GM19193 (cell line): ENCODE data around the gene C11orf52.

Source experiments
- POLR2A ChIP-seq: IDR thresholded peaks from 4 replicates; pipeline ENCODE4 v1.6.1; 2011; ENCODE audit not compliant: insufficient read depth, insufficient read length; ENCODE audit errors: extremely low read depth

C11orf52 gene

DNA sequence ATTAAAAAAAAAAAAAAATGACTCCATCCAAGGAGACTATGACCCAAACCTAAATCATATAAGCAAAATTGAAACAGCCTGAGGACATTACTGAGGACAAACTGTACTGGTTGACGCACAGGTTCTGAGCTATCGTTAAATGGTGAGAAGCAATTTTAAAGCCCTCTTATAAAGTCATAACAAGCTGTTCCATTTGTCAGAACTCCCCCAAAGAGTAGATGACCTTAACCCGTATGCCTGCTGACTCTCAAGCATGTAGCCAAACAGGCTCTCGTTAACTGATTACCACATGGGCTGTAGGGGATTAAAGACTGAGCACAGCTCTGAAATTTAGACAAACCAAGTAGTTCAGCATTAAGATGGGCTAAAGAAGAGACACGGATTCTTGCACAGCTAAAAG, 9.3 kb upstream of the C11orf52 start:
- TF ChIP-seq POLR2A = no peak

GRCh38 chr11:111910676-111911562, 7.8 kb upstream of the C11orf52 start:
- no peak for TF ChIP-seq POLR2A

DNA sequence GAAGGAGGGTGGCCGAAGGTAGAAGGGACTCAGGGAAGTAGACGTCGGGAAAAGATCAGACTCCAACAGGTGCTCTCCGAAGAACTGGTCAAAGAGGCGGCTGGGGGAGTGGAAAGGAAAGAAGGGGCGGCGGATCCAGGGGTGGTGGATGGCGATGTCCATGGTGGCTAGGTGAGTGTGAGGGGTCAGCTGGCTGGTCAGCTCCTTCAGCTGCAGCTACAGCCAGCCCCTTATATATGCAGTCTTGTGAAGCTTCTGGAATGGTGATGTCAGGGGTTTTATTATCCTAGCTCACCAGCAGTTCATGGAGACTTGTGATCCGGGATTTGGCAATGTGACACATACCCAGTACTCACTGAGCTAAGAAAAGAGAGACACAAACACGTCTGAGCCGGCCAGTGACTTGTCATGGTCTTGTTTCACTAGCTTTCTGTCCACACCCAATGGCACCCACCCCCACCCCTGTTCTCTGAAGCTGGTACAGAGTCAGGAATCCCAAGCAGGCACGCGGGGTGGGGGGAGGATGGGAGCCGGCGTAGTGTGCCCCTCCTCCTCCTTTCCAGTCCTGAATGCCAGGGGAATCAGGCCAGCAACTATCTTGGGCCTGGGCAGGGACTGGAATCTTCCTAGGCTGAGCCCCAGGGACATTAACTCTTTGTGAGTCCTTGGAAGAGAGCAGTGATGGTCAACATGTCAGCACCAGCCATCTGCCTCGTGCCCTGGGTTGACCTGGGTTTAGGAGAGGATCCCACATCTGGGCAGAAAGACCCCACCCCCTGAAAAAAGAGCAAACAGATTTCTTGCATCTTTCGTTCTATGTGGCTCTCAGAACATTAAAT, 6.9 kb upstream of the C11orf52 start, which contains the start of gene CRYAB:
TSS of gene CRYAB (minus strand) at position 208 of the 839 bp plus-strand sequence. CDS start at position 162, 46 bp downstream.
- no peak for TF ChIP-seq POLR2A

DNA sequence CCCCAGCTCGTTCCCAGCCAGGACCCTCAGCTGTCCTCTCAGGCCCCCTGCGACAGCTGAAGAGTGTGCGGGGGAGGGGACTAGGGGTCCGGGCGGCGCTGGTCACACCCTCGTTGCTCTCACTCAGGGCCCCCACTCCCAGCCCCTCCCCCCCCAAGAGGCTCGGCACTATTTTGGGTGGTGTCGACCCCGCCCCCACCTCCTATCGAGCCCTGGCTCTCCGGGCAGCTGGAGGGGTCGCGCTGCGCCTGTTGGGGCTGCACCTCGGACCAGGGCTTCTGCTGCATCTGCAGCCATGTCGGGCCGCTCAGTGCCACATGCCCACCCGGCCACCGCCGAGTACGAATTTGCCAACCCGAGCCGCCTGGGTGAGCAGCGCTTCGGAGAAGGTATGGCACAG, 6.2 kb upstream of the C11orf52 start, which contains the start of gene HSPB2:
TSS of gene HSPB2 (plus strand) at position 200 of the 400 bp plus-strand sequence. CDS start at position 296, 96 bp downstream.
- no peak for TF ChIP-seq POLR2A

DNA sequence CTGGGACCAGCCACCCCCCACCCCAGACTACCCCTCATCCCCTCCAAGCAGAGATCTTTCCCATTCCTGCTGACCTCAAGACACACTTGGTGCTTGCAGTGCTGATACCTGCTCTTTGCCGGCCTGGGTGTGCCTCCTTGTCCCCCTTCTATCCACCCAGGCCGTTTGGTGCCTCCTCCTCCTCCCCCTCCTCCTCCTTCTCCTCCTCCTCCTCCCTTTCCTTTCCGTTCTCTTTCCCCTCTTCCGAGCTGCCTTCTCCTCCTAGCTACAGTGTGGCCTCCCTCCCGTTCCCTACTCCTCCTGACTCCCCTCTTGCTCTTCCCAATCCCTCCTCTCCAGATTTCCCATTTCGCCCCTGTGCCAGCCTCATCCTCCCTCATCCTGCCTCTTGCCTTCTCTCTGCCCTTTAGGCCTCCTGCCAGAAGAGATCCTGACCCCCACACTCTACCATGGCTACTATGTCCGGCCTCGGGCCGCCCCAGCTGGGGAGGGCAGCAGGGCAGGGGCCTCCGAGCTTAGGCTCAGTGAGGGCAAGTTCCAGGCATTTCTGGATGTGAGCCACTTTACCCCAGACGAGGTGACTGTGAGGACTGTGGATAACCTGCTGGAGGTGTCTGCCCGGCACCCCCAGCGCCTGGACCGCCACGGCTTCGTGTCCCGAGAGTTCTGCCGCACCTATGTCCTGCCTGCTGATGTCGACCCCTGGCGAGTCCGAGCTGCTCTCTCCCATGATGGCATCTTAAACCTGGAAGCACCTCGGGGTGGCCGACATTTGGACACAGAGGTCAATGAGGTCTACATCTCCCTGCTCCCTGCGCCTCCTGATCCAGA, 5.5 kb upstream of the C11orf52 start:
- no peak for TF ChIP-seq POLR2A

- TF ChIP-seq POLR2A = no peak
Measured at GRCh38 chr11:111913997-111914396, 4.7 kb upstream of the C11orf52 start.

GRCh38 chr11:111916768-111917167, 1.9 kb upstream of the C11orf52 start:
- TF ChIP-seq POLR2A = no peak

GRCh38 chr11:111917312-111917711, 1.4 kb upstream of the C11orf52 start:
- TF ChIP-seq POLR2A = no peak

DNA sequence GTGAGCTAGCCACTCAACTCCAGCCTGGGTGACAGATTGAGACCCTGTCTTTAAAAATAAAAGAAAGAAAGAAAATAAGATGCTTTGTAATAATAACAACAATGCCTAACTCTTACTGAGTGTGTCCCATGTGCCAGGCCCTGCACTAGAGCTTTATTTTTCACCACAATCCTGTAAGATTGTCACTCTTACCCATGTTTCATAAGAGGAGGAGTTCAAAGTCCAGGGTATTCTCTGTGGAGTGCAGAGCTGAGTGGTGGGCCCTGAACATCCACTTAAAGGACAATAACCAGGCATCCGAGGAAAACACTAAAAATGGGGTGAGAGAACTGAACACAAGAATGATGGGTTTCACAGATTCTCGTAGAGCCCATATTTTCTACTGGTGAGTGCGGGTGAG, 925 bp upstream of the C11orf52 start:
- TF ChIP-seq POLR2A = no peak

DNA sequence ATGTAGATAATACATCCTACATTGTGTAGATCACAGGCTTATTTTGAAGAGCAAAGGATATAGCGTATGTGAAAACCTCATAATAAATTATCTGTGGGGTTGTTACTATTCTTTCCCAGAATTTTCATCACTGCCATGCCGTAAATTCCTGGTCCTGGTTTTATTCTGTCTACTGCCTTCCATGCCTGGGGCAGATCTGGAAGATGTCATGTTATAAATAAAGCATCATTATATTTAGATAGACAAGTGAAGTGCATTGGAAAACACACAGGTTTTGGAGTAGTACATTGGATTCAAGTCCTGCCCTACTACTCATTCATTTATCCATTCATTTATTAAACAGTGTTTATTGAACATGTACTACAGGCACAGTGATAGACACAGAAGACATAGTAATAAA, 2.2 kb downstream of the C11orf52 start:
- TF ChIP-seq POLR2A = no peak

DNA sequence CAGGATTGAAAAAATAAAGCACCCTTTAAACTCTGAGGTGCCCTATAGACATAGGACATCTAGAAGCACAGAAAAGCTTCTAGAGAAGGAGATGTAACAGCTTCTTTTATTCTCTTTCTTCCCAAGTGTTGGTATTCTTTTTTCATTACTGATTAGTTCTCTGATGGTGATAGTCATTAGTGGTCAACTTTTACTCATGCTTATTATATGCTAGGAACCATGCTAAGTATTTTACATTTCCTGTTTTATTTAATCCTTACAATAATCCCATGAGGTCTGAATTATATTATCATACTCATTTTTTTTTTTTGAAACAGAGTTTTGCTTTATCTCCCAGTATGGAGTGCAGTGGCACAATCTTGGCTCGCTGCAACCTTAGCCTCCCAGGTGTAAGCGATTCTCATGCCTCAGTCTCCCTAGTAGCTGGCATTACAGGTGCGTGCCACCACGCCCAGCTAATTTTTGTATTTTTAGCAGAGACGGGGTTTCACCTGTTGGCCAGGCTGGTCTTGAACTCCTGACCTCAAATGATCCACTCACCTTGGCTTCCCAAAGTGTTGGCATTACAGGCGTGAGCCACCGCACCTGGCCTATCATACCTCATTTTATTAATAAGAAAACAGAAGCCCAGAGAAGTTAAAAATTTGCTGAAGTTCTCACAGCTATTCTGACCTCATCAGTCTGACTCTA, 3.0 kb downstream of the C11orf52 start:
- TF ChIP-seq POLR2A = no peak

- TF ChIP-seq POLR2A = no peak
Measured at GRCh38 chr11:111922803-111923202, 4.1 kb downstream of the C11orf52 start.

- no peak for TF ChIP-seq POLR2A
Measured at GRCh38 chr11:111923351-111923788, 4.7 kb downstream of the C11orf52 start.

DNA sequence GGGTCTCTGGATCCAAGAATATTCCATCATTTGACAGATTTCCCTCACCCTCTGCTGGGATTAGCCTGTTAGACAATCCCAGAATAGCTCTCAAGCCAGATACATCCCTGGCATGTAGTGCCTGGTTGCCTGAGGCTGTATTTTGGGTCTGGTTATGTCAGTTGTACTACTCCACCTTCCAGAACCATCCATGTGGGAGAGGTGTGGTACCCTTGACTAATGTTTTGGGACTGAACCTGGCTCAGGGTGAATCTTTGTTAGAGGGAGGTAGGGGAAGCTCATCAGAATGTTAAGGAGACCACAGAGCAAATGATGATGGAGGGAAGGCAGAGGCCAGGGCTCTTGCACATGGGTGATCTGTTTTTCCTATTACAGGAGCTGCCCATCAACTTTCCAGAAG, 5.2 kb downstream of the C11orf52 start:
- no peak for TF ChIP-seq POLR2A
